Left cardiac atrium (tissue), 4 donors: ENCODE data around the gene DNAJC5. TPM values are rescaled to one million over a fixed set of nuclear protein-coding genes. Genes with fewer than 3 reads are reported as not detected.

Experiments
- ATAC-seq, 2 donors: fragments of 200-7000 bp; cut with Tn5 transposase; one replicate each; pipeline ENCODE4 v1.9.1; 2020; ENCODE audit warnings: mild to moderate bottlenecking in 2 of 2, moderate library complexity in 2 of 2
- DNase-seq: peaks from one replicate; pipeline ENCODE4 v3.0.0-alpha.2; 2020
- intact Hi-C, 2 donors: fragments of 100-400 bp; cut with DNase I; formaldehyde crosslinking; loops; one replicate each; pipeline versions ENCODE4 v1.14.1 to v1.15.1; 2022 to 2023
- total RNA-seq, 2 donors: library from RNA; stranded (reverse); fragmentation: NEBNext Ultra II Directional; extraction: Animal tissue kit (Norgen Biotek cat#: 25700); gene quantifications; one replicate each; pipeline ENCODE4 v1.2.1, GENCODE V29; 2021
- donor health status: DM: no; HTN: yes; CAD: no.
- donor health status: DM: no; HTN: yes; CAD: no; lungs with severe emphysema.
- donor health status: DM: yes; HTN: yes; CAD: no.
- donor health status: Dilated cardiomyopathy.

The DNAJC5 gene
- total RNA-seq, 2 donors from 2014 or later: 41.9 to 53.4 TPM

GRCh38 chr20:63944078-63944941, 49.4 kb downstream of the DNAJC5 start:
- no peak for DNase-seq
- intact Hi-C loops: no loop called here
- no peak for ATAC-seq

GRCh38 chr20:63945031-63945658, 50.2 kb downstream of the DNAJC5 start:
- no peak for ATAC-seq
- DNase-seq: no peak
- intact Hi-C loops: no loop called here

DNA sequence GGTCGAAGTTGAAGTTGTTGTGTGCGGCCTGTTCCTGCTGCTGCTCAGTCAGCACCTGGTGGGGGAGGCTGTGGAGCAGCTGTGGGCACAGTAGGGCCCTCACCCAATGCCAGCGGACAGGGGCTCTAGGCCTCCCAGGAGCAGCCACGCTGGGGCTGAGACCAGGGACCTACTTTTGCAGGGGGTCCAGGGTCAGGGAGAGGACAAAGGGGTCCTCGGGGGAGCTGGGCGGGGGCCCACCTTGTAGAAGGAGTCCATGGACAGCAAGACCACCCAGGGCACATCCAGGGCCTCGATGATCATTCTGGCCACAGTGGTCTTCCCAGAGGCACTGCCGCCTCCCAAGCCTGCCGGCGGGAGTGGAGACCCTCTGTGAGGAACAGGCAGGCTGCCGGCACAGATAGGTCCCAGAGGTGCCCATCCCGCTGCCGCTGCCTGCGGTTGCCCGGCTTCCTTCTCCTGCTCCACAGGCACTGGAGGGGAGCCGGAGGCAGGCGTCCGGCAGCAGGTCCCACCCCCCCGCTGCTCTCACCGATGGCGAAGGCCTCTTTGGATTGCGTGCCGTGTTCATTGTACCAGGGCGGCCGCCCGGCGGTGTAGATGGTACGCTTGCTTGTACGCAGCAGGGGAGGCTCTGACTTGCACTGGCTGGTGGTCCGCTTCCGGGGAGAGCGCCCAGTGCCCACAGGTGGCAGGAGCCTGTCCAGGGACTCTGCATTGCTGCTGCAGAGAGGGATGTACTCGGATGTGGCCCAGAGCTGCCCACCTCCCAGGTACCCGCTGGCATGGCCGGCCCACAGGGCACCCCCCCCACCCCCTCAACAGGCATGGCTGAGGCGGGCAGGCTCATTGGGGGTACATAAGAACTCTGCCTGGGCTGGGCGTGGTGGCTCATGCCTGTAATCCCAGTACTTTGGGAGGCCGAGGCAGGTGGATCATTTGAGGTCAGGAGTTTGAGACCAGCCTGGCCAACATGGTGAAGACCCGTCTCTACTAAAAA, 51.3 kb downstream of the DNAJC5 start:
- intact Hi-C loops: no loop called here
- ATAC-seq (no peak), DNase-seq (no peak)

DNA sequence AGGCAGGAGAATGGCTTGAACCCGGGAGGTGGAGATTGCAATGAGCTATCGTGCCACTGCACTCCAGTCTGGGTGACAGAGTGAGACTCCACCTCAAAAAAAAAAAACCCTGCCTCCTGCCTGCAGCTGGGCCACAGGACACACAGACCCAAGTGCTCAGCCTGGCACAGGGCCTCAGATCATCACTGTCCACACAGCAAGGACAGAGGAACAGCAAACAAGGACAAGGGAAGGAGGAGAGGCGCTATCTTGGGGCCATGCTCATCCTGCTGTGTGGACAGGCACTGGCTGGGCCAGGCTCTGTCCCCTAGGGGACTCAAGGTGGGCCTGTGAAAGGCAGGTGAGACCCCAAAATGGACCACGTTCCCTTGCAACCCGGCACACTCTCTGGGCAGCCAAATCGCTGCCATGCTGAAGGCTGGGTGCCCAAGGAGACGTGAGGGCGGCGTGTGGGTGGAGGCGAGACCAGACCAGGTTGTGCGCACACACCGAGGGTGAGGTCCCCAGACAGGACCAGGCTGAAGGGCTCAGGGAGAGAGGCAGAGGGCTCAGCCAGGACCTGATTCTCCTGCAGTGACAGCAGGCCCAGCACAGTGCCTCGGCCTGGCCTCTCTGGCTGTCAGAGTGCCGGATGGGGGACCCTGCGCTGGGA, 52.2 kb downstream of the DNAJC5 start:
- ATAC-seq: peak in 1 of 2 donors; percentile 4
- peak; percentile 55 for DNase-seq
- intact Hi-C loops: no loop called here

- ATAC-seq (no peak), DNase-seq (no peak)
- intact Hi-C loops: no loop called here
Measured at GRCh38 chr20:63947638-63948456, 52.9 kb downstream of the DNAJC5 start.

- DNase-seq (no peak), ATAC-seq (peak; percentile 3 to 36)
- intact Hi-C loops: no loop called here
Measured at GRCh38 chr20:63950701-63951397, 55.9 kb downstream of the DNAJC5 start.

GRCh38 chr20:63951398-63952209, 56.7 kb downstream of the DNAJC5 start:
- DNase-seq: no peak
- ATAC-seq: peak in 1 of 2 donors; percentile 4
- intact Hi-C loops: no loop called here

DNA sequence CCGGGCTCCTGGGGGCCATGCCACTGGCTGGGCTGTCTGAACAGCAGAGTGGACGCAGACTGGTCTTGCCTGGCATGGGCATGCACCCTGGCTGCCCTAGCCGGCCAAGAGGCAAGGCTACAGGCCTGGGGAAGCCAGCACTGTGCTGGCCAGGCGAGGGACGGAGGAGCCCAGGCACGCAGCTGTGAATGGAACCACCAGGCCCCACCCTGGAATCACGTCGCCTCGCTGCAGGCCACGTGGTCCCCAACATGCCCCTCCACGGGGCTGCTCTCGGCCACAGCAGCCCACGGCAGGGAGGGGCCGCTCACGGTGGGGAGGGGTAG, 57.2 kb downstream of the DNAJC5 start:
- DNase-seq (no peak), ATAC-seq (no peak)
- intact Hi-C loops: no loop called here

DNA sequence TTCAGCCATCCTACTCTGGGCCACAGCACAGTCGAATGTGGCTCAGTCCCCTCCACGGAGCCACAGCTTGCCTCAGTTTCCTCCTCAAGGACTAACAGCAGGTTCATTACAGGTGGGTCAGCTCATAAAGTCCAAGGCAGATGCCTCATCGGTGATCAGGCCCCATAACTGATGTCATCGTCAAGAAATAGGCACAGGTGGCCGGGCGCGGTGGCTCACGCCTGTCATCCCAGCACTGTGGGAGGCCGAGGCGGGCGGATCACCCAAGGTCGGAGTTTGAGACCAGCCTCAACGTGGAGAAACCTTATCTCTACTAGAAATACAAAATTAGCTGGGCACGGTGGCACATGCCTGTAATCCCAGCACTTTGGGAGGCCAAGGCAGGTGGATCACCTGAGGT, 57.8 kb downstream of the DNAJC5 start:
- ATAC-seq: no peak
- intact Hi-C loops: no loop called here
- no peak for DNase-seq

DNA sequence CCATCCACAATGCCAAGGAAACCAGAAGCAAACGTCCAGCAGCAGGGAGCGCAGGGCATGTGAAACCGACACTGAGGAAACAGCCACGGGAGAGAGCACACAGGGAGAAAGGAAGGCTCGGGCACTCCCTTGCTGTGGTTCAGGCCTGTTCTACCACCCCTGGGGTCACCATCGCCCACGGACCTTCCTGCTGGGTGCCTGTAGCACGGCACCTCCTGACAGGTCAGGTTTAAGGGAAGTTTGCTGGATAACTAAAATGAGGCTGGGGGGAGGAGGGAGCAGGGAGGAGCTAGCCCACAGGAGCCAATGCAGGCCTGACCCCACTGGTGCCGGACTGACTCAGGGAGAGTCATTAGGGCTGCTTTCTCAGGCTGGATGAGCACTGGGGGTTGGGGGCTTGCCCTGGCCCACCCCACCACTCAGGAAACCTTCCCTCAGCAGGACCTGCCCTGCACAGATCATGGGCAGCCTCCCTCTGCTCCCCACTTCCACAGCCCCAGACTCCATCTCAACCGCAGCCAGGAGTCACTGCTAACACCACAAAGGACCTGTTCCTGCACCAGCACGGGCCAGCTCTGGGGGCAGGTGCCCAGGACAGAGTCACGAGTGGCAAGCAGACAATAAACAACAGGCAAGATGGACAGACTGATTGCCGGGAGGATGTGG, 59.0 kb downstream of the DNAJC5 start:
- DNase-seq: no peak
- ATAC-seq: no peak
- intact Hi-C loops: no loop called here

GRCh38 chr20:63955281-63955826, 60.4 kb downstream of the DNAJC5 start:
- intact Hi-C loops: no loop called here
- DNase-seq: peak; percentile 62
- peak; percentile 24 to 32 for ATAC-seq

GRCh38 chr20:63955827-63956663, 61.1 kb downstream of the DNAJC5 start, which contains the start of gene UCKL1:
UCKL1 (minus strand) TSS chr20:63956416; CDS start chr20:63956372, 44 bp downstream.
- intact Hi-C loops: no loop called here
- ATAC-seq (peak; percentile 86 to 88), DNase-seq (peak; percentile 95)

GRCh38 chr20:63956664-63957003, 61.7 kb downstream of the DNAJC5 start:
- ATAC-seq (no peak), DNase-seq (no peak)
- intact Hi-C loops: no loop called here

- intact Hi-C loops: no loop called here
- DNase-seq (peak; percentile 77), ATAC-seq (peak; percentile 53 to 71)
Measured at GRCh38 chr20:63957004-63957689, 62.2 kb downstream of the DNAJC5 start.
